ENCODE results near the gene MGMT. TPM values are rescaled to one million over a fixed set of nuclear protein-coding genes. Genes with fewer than 3 reads are reported as not detected.

MGMT gene
- total and polyA plus RNA-seq, 2 donors (not counting 3 experiments of a cell fraction or from before 2014, with no cell fraction given), result 15.0 to 15.2 TPM

- TF ChIP-seq FOS (IDR thresholded peaks at IDR 0.05; ENCODE audit: borderline replicate concordance, insufficient read depth, low read length) (no peak), EZH2 (IDR thresholded peaks at IDR 0.05; ENCODE audit: borderline replicate concordance, low read depth, low read length, severe bottlenecking) (no peak), CTCF (IDR thresholded peaks at IDR 0.05; ENCODE audit: extremely low read depth in 1 of 2, insufficient read depth in 1 of 2, low read depth in 1 of 2, low read length in 2 of 2) (no peak), JUN (IDR thresholded peaks at IDR 0.05; ENCODE audit: borderline replicate concordance, insufficient read depth, insufficient read length, low read depth) (no peak), GATA2 (IDR thresholded peaks at IDR 0.05; ENCODE audit: insufficient read depth, insufficient read length, low read depth, low read length) (no peak), MAX (IDR thresholded peaks at IDR 0.05; ENCODE audit: insufficient read depth, insufficient read length) (no peak), POLR2AphosphoS5 (IDR thresholded peaks at IDR 0.05; ENCODE audit: insufficient read depth, low read depth, low read length) (no peak), POLR2A (IDR thresholded peaks at IDR 0.05; ENCODE audit: low read depth, low read length) (no peak), MYC (IDR thresholded peaks at IDR 0.05; ENCODE audit: low read depth, low read length) (no peak)
- Histone ChIP-seq H2AFZ (ENCODE audit: low read depth, low read length) (no peak overlapping the region), H3K4me3 (replicated peaks in 1 of 3; ENCODE audit: insufficient read depth in 1 of 3, low read depth in 1 of 3, low read length in 3 of 3) (no peak overlapping the region), H3K9me3 (replicated peaks; ENCODE audit: control insufficient read depth, insufficient read depth, low read length) (no peaks in the 10 kb centered on the region), H3K4me1 (ENCODE audit: control insufficient read depth, extremely low read depth, insufficient read depth, low read length) (no peaks in the 10 kb centered on the region), H3K27ac (ENCODE audit: insufficient read depth, low read depth, low read length) (no peak overlapping the region), H3K36me3 (ENCODE audit: control insufficient read depth in 2 of 2, extremely low read depth in 1 of 2, insufficient read depth in 2 of 2, low read length in 2 of 2) (no peaks in the 10 kb centered on the region), H3K9me1 (replicated peaks; ENCODE audit: control insufficient read depth, extremely low read depth, insufficient read depth, low read length) (no peaks in the 10 kb centered on the region), H3K27me3 (ENCODE audit: control insufficient read depth in 2 of 2, insufficient read depth in 2 of 2, low read length in 2 of 2) (no peaks in the 10 kb centered on the region), H3K9ac (replicated peaks; ENCODE audit: extremely low read depth, insufficient read depth, low read length) (no peak overlapping the region), H3K79me2 (ENCODE audit: control insufficient read depth, insufficient read depth, low read length) (no peaks in the 10 kb centered on the region), H3K4me2 (ENCODE audit: insufficient read depth, low read length) (no peak overlapping the region), H4K20me1 (replicated peaks; ENCODE audit: control insufficient read depth, extremely low read depth, insufficient read depth, low read length) (no peaks in the 10 kb centered on the region)
- intact Hi-C loops (cut with micrococcal nuclease), result no loop called here
- DNase-seq (ENCODE audit: low read depth, low spot score) (no peak), FAIRE-seq (no peak)
- CTCF ChIA-PET, result no interaction called here
- POLR2A ChIA-PET, result no interaction called here
- dilution Hi-C loops (cut with MboI; ENCODE audit: extremely low pct_ligation_motif_present, low sequenced_read_pairs), result no loop called here
- BruUV-seq (replicated peaks), result no TSS peak
Observed at GRCh38 chr10:129448086-129448485, 19.0 kb upstream of the MGMT start.
